Measurements from ENCODE around the gene CCDC68.
"Not testable (repeated sequence)": the region's sequence is repeated elsewhere in the genome, so short reads cannot be mapped to it uniquely, and the experiment has no call there.

CCDC68 gene
- 0 to 0.54 (median 0.23) reads per million in 4 donors for total RNA-seq

GRCh38 chr18:54958704-54959625 is at the start of gene CCDC68:
TSS of gene CCDC68 (minus strand) at chr18:54959461. CDS start at chr18:54942791, 16,670 bp downstream.
- no peak for DNase-seq

GRCh38 chr18:55007602-55008001 is 48.3 kb upstream of the CCDC68 start:
- no peak for DNase-seq

- no peak for DNase-seq
Observed at GRCh38 chr18:55003695-55004094, 44.4 kb upstream of the CCDC68 start.

DNA sequence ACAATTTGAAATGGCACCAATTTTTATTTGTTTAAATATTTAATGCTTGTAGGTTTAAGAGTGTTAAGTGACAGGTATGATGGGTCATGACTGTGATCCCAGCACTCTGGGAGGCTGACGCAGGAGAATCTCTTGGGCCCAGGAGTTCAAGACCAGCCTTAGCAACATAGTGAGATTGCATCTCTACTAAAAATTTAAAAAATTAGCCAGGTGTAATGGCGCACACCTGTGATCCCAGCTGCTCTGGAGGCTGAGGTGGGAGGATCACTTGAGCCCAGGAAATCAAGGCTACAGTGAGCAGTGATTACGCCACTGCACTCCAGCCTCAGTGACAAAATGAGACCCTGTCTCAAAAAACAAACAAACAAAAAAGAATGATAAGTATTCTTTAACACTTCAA is 43.0 kb upstream of the CCDC68 start:
- DNase-seq = no peak

GRCh38 chr18:55001394-55002024 is 42.2 kb upstream of the CCDC68 start:
- no peak for DNase-seq

GRCh38 chr18:55000529-55000928 is 41.3 kb upstream of the CCDC68 start:
- DNase-seq = no peak

DNA sequence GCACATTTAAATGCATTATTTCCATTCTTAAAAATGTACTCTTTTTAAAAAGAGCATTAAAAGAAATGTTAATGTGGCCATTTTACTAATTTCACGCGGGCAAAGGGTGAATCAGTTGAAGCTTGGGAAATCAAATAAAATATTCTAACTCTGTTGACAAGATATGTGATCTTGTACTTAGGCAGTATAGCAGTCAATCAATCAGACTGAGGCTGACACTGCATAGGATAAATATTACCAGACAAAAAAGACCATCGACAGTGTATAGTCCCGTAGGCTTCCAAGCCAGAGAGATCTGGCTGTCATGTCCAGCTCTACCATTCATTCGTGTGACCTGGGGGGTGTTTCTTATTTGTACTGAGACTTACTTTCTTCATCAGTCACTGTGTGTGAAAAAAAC is 39.8 kb upstream of the CCDC68 start:
- no peak for DNase-seq

GRCh38 chr18:54995421-54996143 is 36.3 kb upstream of the CCDC68 start:
- DNase-seq = no peak

DNA sequence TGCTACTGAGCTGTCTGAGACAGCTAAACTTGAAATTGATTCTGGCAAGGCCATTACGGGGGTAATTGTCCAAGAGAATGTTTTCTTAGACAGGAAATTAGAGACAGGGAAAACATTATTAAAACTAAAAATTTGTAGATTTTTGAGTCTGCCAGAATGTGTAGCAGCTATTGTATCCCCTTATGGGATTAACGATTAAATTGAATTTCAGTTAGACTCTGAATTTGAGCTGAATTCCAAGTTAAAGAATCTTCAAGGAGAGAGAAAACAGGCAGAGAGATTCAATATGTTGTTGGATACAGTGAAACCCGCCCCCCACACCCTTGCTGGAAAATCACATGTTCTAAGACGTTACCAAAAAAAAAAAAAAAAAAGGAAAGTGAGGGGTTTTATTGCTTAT is 32.7 kb upstream of the CCDC68 start:
- no peak for DNase-seq

- no peak for DNase-seq
Observed at GRCh38 chr18:54984908-54985307, 25.6 kb upstream of the CCDC68 start.

- no peak for DNase-seq
Observed at GRCh38 chr18:54983791-54984190, 24.5 kb upstream of the CCDC68 start.

GRCh38 chr18:54983041-54983686 is 23.9 kb upstream of the CCDC68 start:
- DNase-seq = peak in 1 of 5 donors; percentile 36

- no peak for DNase-seq
Observed at GRCh38 chr18:54981076-54981475, 21.8 kb upstream of the CCDC68 start.

DNA sequence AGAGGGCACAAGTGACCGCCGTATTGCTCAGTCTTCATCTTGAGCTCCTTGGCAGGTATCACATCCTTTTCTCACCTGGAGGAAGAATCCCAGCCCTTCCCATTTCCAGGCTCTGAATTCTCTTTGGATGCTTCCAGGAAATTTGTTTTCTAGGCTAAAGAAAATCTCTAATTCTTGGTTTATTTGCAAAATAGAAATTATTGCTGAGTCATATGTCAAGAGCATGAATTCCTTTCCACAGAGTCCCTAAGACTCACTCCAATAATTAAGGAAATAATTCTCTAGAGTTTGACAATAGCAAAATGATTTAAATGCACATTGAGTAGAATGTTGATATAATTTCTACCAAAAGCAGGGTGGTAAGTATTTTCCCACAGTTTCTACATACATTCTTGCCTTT is 16.3 kb upstream of the CCDC68 start:
- DNase-seq = no peak

DNA sequence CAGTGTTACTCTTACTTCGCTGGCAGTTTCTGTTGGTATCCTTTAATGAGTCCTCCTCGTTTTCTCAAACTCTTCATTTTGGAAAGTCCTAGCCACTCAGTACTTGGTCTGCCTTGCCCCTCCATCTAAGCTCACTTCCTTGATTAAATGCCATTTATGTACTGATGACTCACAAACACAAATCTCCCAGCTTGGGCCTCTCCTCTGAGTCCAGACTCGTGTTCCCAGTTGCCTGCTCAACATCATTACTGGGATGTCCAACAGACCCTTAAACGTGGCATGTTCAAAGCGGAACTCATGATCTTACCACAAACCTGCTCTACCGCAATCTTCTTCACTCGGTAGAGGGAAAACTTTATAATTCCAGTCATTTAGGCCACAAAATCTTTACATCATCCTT is 13.8 kb upstream of the CCDC68 start:
- no peak for DNase-seq

- DNase-seq = no peak
Observed at GRCh38 chr18:54968807-54969206, 9.5 kb upstream of the CCDC68 start.

DNA sequence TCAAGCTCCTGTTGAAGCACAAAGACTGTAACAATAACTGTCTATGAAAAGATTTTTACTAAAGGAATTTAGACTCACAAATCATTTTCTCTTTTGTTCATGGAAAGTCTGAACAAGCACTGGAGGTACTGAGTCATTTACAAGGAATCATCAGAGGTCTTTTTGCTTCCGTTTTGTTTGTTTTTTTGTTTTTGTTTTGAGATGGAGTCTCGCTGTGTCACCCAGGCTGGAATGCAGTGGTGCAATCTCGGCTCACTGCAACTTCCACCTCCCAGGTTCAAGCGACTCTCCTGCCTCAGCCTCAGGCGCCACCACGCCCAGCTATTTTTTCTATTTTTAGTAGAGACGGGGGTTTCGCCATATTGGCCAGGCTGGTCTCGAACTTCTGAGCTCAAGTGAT is 9.0 kb upstream of the CCDC68 start:
- DNase-seq = not testable (repeated sequence)

- no peak for DNase-seq
Observed at GRCh38 chr18:54967786-54968185, 8.5 kb upstream of the CCDC68 start.

DNA sequence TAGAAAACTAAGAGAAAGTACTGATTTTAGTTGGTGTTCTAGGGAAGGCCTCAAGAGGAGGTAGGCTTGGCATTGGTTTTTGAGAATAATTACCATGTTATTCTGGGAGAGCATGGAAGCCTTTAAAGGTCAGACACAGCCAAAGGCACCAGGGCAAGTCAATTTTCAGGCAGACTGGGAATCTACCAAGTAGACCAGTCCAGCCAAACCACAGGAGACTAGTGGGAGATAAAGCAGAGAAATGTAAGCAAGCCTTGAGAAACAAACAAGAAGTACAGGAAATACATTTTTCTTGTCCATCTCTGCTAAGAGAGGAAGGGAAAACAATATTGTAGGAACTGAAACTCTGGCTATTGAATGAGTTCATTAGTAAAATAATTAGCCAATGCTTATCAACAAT is 5.5 kb upstream of the CCDC68 start:
- no peak for DNase-seq

DNA sequence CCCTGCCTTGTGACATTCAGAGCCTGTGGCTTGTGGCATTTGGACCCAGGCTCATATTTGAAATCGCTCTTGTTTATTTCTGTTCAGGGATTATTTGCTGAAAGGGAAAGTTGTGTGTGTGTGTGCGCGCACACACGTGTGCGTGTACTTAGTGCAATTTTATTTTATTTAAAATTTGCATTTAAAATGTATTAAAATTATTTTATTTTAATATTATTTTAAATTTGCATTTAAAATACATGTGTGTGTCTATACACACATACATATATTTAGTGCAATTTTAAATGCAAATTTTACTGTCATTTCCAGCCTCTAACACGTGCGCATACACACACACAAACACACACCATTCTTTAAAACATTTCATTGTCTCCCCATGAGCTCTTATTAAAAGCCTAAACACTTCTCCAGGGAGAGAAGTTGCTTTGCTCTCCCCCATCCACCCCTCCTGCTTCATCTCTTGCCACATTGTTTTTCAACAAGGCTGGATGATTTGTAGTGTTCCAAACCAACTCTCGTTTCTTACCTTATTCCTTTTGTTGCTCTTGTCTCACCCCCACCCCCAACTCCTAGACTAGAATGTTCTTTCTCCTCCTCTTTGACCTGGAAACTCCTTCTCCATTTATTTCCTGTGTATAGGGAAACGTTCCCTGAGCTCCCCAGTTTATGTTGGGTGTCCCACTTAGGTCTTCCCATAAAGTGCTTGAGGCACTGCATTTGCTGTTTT is 3.8 kb upstream of the CCDC68 start:
- no peak for DNase-seq

- DNase-seq = no peak
Observed at GRCh38 chr18:54961868-54962267, 2.6 kb upstream of the CCDC68 start.

DNA sequence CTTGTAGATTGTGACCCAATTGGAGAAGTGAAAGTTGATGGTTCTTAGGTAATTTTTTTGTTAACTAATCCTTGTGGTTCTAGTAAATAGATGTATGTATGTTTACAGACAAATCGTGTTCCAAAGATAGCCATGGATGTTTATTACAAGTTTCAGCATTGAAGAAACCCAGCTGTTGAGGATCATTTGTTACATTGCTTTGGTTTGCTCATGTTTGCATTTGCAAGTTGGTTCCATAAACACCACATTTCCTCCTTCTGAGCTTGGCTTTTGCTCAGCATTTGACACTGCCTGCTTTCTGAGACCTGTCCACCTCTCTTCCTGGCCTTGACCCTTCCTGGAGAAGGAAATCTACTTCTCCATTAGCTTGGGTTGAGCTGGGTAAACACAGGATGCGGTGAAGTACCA is 1.8 kb upstream of the CCDC68 start:
- DNase-seq = no peak

Data from T-helper 1 cell (primary cell).